ENCODE data around the gene CPA3.

GRCh38 chr3:148848410-148848809 is 16.7 kb upstream of the CPA3 start:
- TF ChIP-seq CTCF (conservative IDR thresholded peaks at IDR 0.05 in 1 of 2, IDR thresholded peaks at IDR 0.05 in 1 of 2; ENCODE audit: low read depth in 1 of 2, low read length in 2 of 2) (no peak), EZH2 (IDR thresholded peaks at IDR 0.05; ENCODE audit: low read length, missing control alignments) (no peak)
